Measurements from ENCODE around the gene TMEM141.
A peak's percentile ranks its signal among the peaks of the same experiment; 100 is the strongest.
"Not testable (repeated sequence)": the region's sequence is repeated elsewhere in the genome, so short reads cannot be mapped to it uniquely, and the experiment has no call there.

TMEM141 gene

GRCh38 chr9:136835932-136836904 lies 45.1 kb downstream of the TMEM141 start:
- DNase-seq = no peak

GRCh38 chr9:136837146-136837855 lies 46.2 kb downstream of the TMEM141 start:
- DNase-seq = no peak

GRCh38 chr9:136837856-136838277 lies 46.7 kb downstream of the TMEM141 start:
- DNase-seq = not testable (repeated sequence)

- DNase-seq = no peak
Measured at GRCh38 chr9:136838314-136839228, 47.4 kb downstream of the TMEM141 start.

GRCh38 chr9:136839229-136840139 lies 48.3 kb downstream of the TMEM141 start:
- no peak for DNase-seq

- no peak for DNase-seq
Measured at GRCh38 chr9:136840140-136840876, 49.2 kb downstream of the TMEM141 start.

GRCh38 chr9:136840877-136841645 lies 49.9 kb downstream of the TMEM141 start:
- no peak for DNase-seq

GRCh38 chr9:136841646-136842379 lies 50.7 kb downstream of the TMEM141 start:
- DNase-seq = not testable (repeated sequence)

- peak; percentile 59 to 86 for DNase-seq
Measured at GRCh38 chr9:136842380-136842948, 51.3 kb downstream of the TMEM141 start, which contains the start of gene AJM1. Gene AJM1, plus strand, starts transcription at chr9:136842478. Its CDS starts 1,937 bp downstream, at chr9:136844415.
